Measurements from ENCODE around the gene SYT1. TPM values are rescaled to one million over a fixed set of nuclear protein-coding genes. Genes with fewer than 3 reads are reported as not detected.

Gene SYT1
- total and polyA plus RNA-seq, 2 of the 8 experiments (the other 6 are each of a cell fraction or from before 2014, with no cell fraction given): 11.0 to 34.6 TPM

DNA sequence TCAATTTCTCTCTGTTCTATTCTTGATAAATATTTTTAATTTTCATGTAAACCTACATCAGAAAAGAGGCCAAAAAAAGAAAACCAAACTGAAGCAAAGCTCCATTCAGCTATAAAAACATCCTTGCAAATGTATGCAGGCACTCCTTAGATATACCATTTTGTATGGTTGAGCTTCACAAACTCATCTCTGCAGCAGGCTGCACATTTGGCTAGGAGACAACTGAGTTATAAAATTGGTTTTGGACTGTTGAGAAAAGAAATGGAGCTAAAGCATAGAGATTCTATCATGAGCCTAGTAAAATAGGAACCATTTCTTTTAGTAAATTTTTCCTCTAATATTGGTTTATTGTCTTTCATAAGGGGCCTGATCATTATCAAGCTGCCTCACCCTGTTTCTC lies 156.4 kb downstream of the SYT1 start:
- no peak overlapping the region for H4K8ac ChIP-seq (ENCODE audit: extremely low read depth, insufficient read depth, low read length)
- H3K79me1 ChIP-seq (ENCODE audit: low read depth, low read length): no peaks in the 10 kb centered on the region
- no peak overlapping the region for H2AFZ ChIP-seq (ENCODE audit: low read length)
- FAIRE-seq: no peak
- no peak overlapping the region for H4K5ac ChIP-seq (ENCODE audit: insufficient read length, low read depth, low read length)
- H2BK120ac ChIP-seq (replicated peaks; ENCODE audit: low read depth, low read length): no peak overlapping the region
- H3K36me3 ChIP-seq (ENCODE audit: control insufficient read depth in 2 of 4, insufficient read depth in 4 of 4, low read length in 3 of 4): no peaks in the 10 kb centered on the region
- CTCF ChIA-PET (ENCODE audit: partially characterized antibody): interaction anchor here (0.6 kb wide), 2 partner anchors 9 to 439 kb away, joined by 3 to 4 read pairs; no protein-coding TSS in a partner anchor
- H3K79me2 ChIP-seq (ENCODE audit: control insufficient read depth in 1 of 2, insufficient read depth in 2 of 2, low read length in 2 of 2): no peaks in the 10 kb centered on the region
- H3K9me3 ChIP-seq (ENCODE audit: insufficient read depth in 2 of 2, low read depth in 1 of 2, low read length in 1 of 2): no peaks in the 10 kb centered on the region
- H4K20me1 ChIP-seq (replicated peaks in 1 of 2; ENCODE audit: control insufficient read depth in 1 of 2, insufficient read depth in 2 of 2, low read length in 2 of 2): no peaks in the 10 kb centered on the region
- POLR2A ChIA-PET (ENCODE audit: partially characterized antibody): interaction anchor here (0.6 kb wide), 1 partner anchor 10 kb away, joined by 3 read pairs; no protein-coding TSS in a partner anchor
- H3K4me3 ChIP-seq (ENCODE audit: extremely low read depth in 1 of 4, insufficient read depth in 2 of 4, low read depth in 3 of 4, low read length in 4 of 4): no peak overlapping the region
- no peak overlapping the region for H2BK5ac ChIP-seq (ENCODE audit: low read depth, low read length)
- TF ChIP-seq SP2 (IDR thresholded peaks at IDR 0.05; ENCODE audit: low read length) (no peak), KDM1A (IDR thresholded peaks at IDR 0.05; ENCODE audit: borderline replicate concordance, low read length) (no peak), ATF3 (IDR thresholded peaks at IDR 0.05; ENCODE audit: insufficient read depth, low read depth, low read length) (no peak), BACH1 (IDR thresholded peaks at IDR 0.05; ENCODE audit: low read length) (no peak), POLR2AphosphoS5 (IDR thresholded peaks at IDR 0.05; ENCODE audit: low read depth, low read length) (no peak), BCL11A (IDR thresholded peaks at IDR 0.05; ENCODE audit: low read depth in 2 of 2, low read length in 2 of 2) (no peak), POU5F1 (IDR thresholded peaks at IDR 0.05; ENCODE audit: low read depth, low read length) (no peak), EP300 (IDR thresholded peaks at IDR 0.05; ENCODE audit: borderline replicate concordance in 1 of 2, low read depth in 2 of 2, low read length in 2 of 2) (no peak), SIX5 (IDR thresholded peaks at IDR 0.05; ENCODE audit: low read depth, low read length) (no peak), SIRT6 (IDR thresholded peaks at IDR 0.05; ENCODE audit: low read length) (no peak), KDM4A (IDR thresholded peaks at IDR 0.05; ENCODE audit: low read depth, low read length, severe bottlenecking) (no peak), BRCA1 (IDR thresholded peaks at IDR 0.05; ENCODE audit: low read depth, low read length) (no peak)
- TF ChIP-seq, protein P1, sequence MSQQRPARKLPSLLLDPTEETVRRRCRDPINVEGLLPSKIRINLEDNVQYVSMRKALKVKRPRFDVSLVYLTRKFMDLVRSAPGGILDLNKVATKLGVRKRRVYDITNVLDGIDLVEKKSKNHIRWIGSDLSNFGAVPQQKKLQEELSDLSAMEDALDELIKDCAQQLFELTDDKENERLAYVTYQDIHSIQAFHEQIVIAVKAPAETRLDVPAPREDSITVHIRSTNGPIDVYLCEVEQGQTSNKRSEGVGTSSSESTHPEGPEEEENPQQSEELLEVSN (IDR thresholded peaks at IDR 0.05): no peak
- no peak overlapping the region for H2BK20ac ChIP-seq (ENCODE audit: low read length)
- H3K18ac ChIP-seq (ENCODE audit: extremely low read depth, low read length): no peak overlapping the region
- H3K27me3 ChIP-seq (replicated peaks in 1 of 4; ENCODE audit: control insufficient read depth in 3 of 4, extremely low read depth in 1 of 4, insufficient read depth in 3 of 4, low read length in 3 of 4): no peaks in the 10 kb centered on the region
- no peak overlapping the region for H3K27ac ChIP-seq (ENCODE audit: low read depth, low read length)
- H3K4ac ChIP-seq (replicated peaks; ENCODE audit: insufficient read length, low read depth, low read length): no peak overlapping the region
- H3K4me1 ChIP-seq (replicated peaks in 1 of 4; ENCODE audit: control insufficient read depth in 3 of 4, insufficient read depth in 4 of 4, low read length in 3 of 4): no peaks in the 10 kb centered on the region
- H3K4me2 ChIP-seq (ENCODE audit: insufficient read depth in 1 of 2, low read depth in 2 of 2, low read length in 2 of 2): no peak overlapping the region
- no peak overlapping the region for H2BK15ac ChIP-seq (ENCODE audit: low read length)
- no peak overlapping the region for H2BK12ac ChIP-seq (ENCODE audit: low read depth, low read length)
- H4K91ac ChIP-seq (replicated peaks; ENCODE audit: insufficient read length, low read length): no peak overlapping the region
- H3K23ac ChIP-seq (ENCODE audit: insufficient read length): no peak overlapping the region
- H3K56ac ChIP-seq (replicated peaks; ENCODE audit: insufficient read length, low read depth, low read length): no peak overlapping the region
- no peak overlapping the region for H2AK5ac ChIP-seq (ENCODE audit: low read depth, low read length)
- no peaks in the 10 kb centered on the region for H3K23me2 ChIP-seq (ENCODE audit: low read depth, low read length)
- no peak for DNase-seq (ENCODE audit: low read depth in 1 of 2, low spot score in 2 of 2)
- H3K14ac ChIP-seq (ENCODE audit: insufficient read length): no peak overlapping the region
- no peak overlapping the region for H3K9ac ChIP-seq (replicated peaks in 1 of 4; ENCODE audit: extremely low read depth in 1 of 4, low read depth in 3 of 4, low read length in 3 of 4)

All from H1 (cell line).